Measurements from ENCODE around the gene URI1.
A peak's percentile ranks its signal among the peaks of the same experiment; 100 is the strongest.

URI1 gene

DNA sequence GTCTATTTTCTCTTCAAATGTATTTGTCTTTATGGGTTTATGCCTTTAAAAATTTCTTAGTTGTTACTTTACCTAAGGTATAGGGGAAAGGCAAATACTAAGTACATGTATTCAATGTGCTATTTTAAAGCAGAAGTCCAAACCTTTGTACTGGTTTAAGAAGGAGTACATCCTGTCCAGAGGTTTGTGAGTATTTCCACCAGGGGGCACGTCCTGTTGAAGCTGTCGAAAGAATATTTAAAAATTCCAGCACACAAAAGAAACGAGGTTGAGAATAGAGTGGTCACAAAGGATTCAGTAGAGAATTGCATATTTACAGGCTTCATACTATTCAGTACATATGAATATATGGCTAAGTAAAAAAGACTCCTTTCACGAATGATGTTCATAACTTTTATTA lies 59.8 kb downstream of the URI1 start:
- peak; percentile 18 to 20 for DNase-seq (ENCODE audit: low read depth in 2 of 2)
- no peak overlapping the region for H3K4me3 ChIP-seq (replicated peaks in 1 of 2; ENCODE audit: low read depth in 2 of 2, low read length in 2 of 2)
- TF ChIP-seq, protein P1, sequence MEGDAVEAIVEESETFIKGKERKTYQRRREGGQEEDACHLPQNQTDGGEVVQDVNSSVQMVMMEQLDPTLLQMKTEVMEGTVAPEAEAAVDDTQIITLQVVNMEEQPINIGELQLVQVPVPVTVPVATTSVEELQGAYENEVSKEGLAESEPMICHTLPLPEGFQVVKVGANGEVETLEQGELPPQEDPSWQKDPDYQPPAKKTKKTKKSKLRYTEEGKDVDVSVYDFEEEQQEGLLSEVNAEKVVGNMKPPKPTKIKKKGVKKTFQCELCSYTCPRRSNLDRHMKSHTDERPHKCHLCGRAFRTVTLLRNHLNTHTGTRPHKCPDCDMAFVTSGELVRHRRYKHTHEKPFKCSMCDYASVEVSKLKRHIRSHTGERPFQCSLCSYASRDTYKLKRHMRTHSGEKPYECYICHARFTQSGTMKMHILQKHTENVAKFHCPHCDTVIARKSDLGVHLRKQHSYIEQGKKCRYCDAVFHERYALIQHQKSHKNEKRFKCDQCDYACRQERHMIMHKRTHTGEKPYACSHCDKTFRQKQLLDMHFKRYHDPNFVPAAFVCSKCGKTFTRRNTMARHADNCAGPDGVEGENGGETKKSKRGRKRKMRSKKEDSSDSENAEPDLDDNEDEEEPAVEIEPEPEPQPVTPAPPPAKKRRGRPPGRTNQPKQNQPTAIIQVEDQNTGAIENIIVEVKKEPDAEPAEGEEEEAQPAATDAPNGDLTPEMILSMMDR (IDR thresholded peaks at IDR 0.05; ENCODE audit: low read depth, low read length): peak; percentile 15

GRCh38 chr19:30003866-30004265 lies 61.8 kb downstream of the URI1 start:
- no peak for DNase-seq (ENCODE audit: low read depth in 2 of 2)
- H3K4me3 ChIP-seq (replicated peaks in 1 of 2; ENCODE audit: low read depth in 2 of 2, low read length in 2 of 2): no peak overlapping the region
- TF ChIP-seq, protein P1 (IDR thresholded peaks at IDR 0.05; ENCODE audit: low read depth, low read length): no peak

- DNase-seq (ENCODE audit: low read depth in 2 of 2): no peak
- no peak overlapping the region for H3K4me3 ChIP-seq (replicated peaks in 1 of 2; ENCODE audit: low read depth in 2 of 2, low read length in 2 of 2)
- TF ChIP-seq, protein P1 (IDR thresholded peaks at IDR 0.05; ENCODE audit: low read depth, low read length): no peak
Measured at GRCh38 chr19:30004403-30004802, 62.4 kb downstream of the URI1 start.

DNA sequence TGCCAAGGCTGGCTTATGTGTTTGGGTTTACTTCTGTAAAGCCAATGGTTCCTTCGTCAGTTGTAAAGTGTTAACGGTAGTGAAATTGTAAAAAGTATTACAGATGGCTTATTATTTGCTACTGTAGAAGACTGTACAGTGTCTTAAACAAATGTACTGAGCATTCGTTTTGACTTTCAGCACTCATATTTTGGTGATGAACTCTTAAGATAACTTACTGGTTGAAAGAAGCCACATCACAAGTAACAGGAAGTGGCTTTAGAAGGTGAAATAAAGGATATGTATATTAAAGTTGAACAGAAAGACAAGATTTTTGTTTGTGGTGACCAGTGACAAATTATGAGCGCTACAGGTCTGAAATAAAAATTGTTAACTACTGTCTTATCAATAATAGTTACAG lies 64.2 kb downstream of the URI1 start:
- no peak overlapping the region for H3K4me3 ChIP-seq (replicated peaks in 1 of 2; ENCODE audit: low read depth in 2 of 2, low read length in 2 of 2)
- TF ChIP-seq, protein P1 (IDR thresholded peaks at IDR 0.05; ENCODE audit: low read depth, low read length): no peak
- DNase-seq (ENCODE audit: low read depth in 2 of 2): no peak

DNA sequence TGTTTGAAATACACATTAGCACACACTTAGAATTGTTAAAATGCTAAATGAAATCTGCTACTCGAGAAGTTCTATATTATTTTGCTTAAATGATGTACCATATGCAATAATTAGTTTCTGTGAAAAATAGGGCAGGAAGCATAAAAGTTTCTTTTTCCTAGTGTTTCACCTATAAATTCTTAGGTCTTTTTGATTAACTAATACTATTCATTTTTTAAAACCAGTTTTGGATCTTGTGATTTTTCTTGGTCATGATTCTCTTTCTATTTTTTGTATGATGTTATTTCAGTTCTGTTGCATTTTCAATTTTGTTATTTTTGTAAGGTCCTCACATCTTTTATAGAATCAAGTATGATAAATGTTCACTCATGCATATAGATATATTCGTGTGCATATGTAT lies 66.1 kb downstream of the URI1 start:
- TF ChIP-seq, protein P1 (IDR thresholded peaks at IDR 0.05; ENCODE audit: low read depth, low read length): no peak
- no peak overlapping the region for H3K4me3 ChIP-seq (replicated peaks in 1 of 2; ENCODE audit: low read depth in 2 of 2, low read length in 2 of 2)
- no peak for DNase-seq (ENCODE audit: low read depth in 2 of 2)

DNA sequence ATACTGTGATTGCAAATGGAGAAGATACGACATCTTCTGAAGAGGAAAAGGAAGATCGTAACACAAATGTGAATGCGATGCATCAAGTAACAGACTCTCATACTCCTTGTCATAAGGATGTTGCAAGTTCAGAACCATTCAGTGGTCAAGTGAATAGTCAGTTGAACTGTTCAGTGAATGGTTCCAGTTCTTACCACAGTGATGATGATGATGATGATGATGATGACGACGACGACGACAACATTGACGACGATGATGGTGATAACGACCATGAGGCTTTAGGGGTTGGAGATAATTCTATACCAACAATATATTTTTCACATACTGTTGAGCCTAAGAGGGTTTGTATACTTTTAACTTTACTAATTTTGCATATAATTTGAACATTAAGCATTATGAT lies 67.0 kb downstream of the URI1 start:
- TF ChIP-seq, protein P1 (IDR thresholded peaks at IDR 0.05; ENCODE audit: low read depth, low read length): no peak
- DNase-seq (ENCODE audit: low read depth in 2 of 2): no peak
- no peak overlapping the region for H3K4me3 ChIP-seq (replicated peaks in 1 of 2; ENCODE audit: low read depth in 2 of 2, low read length in 2 of 2)

GRCh38 chr19:30011051-30011578 lies 69.1 kb downstream of the URI1 start:
- TF ChIP-seq, protein P1 (IDR thresholded peaks at IDR 0.05; ENCODE audit: low read depth, low read length): no peak
- DNase-seq (ENCODE audit: low read depth in 2 of 2): no peak
- H3K4me3 ChIP-seq (replicated peaks in 1 of 2; ENCODE audit: low read depth in 2 of 2, low read length in 2 of 2): no peak overlapping the region

Measured in cardiac fibroblast (primary cell).